Effector memory CD4-positive, alpha-beta T cell (primary cell): ENCODE results near the gene ABLIM2.

ENCODE experiments used
- DNase-seq, 3 donors: peaks; one replicate each; pipeline ENCODE4 v3.0.0-alpha.2; 2020
- H3K27ac ChIP-seq: 2 replicates; pipeline ENCODE4 v1.7.0; 2013; ENCODE audit warnings: mild to moderate bottlenecking, low read length, moderate library complexity; ENCODE audit not compliant: insufficient read depth, poor library complexity, severe bottlenecking
- H3K27me3 ChIP-seq: replicated peaks from 2 replicates; pipeline ENCODE4 v1.7.0; 2013; ENCODE audit warnings: mild to moderate bottlenecking, low read length; ENCODE audit not compliant: insufficient read depth, control insufficient read depth, poor library complexity, severe bottlenecking
- H3K36me3 ChIP-seq: 2 replicates; pipeline ENCODE4 v1.7.0; 2013; ENCODE audit warnings: mild to moderate bottlenecking, low read length, moderate library complexity; ENCODE audit not compliant: control insufficient read depth, insufficient read depth
- H3K4me1 ChIP-seq: 2 replicates; pipeline ENCODE4 v1.7.0; 2013; ENCODE audit warnings: low read length, mild to moderate bottlenecking; ENCODE audit not compliant: control insufficient read depth, insufficient read depth, poor library complexity, severe bottlenecking
- H3K4me3 ChIP-seq: 2 replicates; pipeline ENCODE4 v1.7.0; 2013; ENCODE audit warnings: low read length, low read depth, mild to moderate bottlenecking; ENCODE audit not compliant: insufficient read depth, poor library complexity, severe bottlenecking
- H3K9me3 ChIP-seq: 2 replicates; pipeline ENCODE4 v1.7.0; 2013; ENCODE audit warnings: mild to moderate bottlenecking, low read length, moderate library complexity; ENCODE audit not compliant: control insufficient read depth

ABLIM2 gene

DNA sequence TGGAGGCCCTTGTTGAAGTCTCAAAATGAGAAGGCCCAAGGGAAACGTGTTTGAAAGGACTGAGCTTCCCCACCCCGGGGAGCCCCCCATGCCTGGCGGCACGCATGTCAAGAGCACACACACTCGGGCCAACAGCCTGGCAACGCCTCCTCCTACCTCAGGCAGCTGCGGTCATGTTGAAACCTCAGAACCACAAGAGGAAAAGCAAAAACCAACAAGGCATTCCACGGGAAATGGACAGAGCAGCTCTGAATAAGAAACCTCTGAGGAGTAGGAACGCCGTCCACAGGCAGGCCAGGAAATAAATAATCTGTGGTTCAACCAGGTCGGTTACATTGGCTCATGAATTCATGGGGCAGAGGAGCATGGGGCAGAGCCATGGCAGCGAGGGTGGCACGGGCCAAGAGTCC lies 123.2 kb downstream of the ABLIM2 start:
- no peak for DNase-seq

DNA sequence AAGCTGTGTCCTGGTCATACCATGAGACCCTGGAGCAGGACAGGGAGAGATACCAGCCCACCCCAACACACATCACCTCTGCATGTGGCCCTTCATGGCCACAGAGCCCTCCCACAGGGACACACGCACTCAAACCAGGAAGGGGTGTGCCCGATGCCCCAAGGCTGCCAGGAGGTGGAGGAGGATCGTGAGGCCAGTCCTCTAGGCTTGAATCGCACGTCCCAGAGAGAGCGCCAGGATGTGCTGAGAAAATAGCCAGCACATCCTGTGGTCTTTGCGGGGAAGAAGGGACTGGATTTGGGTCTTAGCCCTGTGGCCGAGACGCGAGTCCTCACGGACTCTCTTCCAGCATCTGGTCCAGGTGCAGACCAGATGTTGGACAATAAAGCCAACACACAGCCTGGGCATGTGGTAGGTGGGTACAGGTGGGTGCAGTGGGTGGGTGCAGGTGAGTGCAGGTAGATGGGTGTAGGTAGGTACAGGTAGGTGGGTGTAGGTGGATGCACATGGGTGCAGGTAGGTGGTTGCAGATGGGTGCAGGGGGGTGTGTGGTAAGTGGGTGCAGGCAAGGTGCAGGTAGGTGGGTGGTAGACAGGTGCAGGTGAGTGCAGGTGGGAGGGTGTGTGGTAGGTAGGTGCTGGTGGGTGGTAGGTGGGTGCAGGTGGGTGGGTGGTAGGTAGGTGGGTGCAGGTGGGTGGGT lies 124.6 kb downstream of the ABLIM2 start:
- peaks cover 10% of the 10 kb centered on the region for H3K4me1 ChIP-seq
- H3K27me3 ChIP-seq: no peaks in the 10 kb centered on the region
- H3K4me3 ChIP-seq: no peak overlapping the region
- no peaks in the 10 kb centered on the region for H3K36me3 ChIP-seq
- no peak overlapping the region for H3K27ac ChIP-seq
- no peaks in the 10 kb centered on the region for H3K9me3 ChIP-seq
- DNase-seq: no peak

More for the DNA sequence above, 123.2 kb downstream of the ABLIM2 start:
- Histone ChIP-seq H3K4me1 (peaks cover 10% of the 10 kb centered on the region), H3K27ac (no peak overlapping the region), H3K36me3 (no peaks in the 10 kb centered on the region), H3K9me3 (no peaks in the 10 kb centered on the region), H3K27me3 (no peaks in the 10 kb centered on the region), H3K4me3 (no peak overlapping the region)

DNA sequence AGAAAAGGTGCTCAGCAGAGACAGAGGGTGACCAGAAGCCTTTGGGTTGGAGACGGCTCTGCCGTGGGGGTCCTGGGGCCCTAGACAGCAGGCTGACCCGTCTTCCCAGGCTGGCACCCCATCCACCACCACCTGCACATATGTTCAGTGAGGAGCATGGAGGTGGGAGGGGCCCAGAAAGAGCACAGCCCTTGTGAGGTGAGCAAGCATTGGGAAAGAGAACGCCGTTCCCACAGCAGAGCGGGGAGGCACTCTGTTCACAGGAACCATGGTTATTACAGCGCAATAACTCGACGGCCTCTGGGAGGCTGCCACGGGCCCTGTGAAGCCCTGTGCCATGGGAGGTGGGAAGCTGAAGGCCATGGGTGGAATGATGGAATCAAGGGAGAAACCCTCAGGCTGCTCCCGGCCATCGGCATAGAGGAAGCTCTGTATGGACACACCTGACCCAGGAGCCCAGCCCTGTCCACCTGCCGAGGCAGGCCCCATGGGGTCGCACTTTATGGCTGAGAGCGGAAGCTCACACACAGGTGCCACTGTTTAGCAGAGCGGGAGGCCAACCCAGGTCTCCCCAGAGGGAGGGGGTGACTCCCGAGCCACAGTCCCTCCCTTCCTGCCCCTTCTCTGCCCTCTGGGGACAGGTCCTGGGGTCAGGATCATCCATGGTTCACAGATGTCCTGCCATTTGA lies 125.4 kb downstream of the ABLIM2 start:
- Histone ChIP-seq H3K9me3 (no peaks in the 10 kb centered on the region), H3K4me3 (no peak overlapping the region), H3K27ac (no peak overlapping the region), H3K27me3 (no peaks in the 10 kb centered on the region), H3K36me3 (no peaks in the 10 kb centered on the region), H3K4me1 (peaks cover 10% of the 10 kb centered on the region)
- DNase-seq: no peak

DNA sequence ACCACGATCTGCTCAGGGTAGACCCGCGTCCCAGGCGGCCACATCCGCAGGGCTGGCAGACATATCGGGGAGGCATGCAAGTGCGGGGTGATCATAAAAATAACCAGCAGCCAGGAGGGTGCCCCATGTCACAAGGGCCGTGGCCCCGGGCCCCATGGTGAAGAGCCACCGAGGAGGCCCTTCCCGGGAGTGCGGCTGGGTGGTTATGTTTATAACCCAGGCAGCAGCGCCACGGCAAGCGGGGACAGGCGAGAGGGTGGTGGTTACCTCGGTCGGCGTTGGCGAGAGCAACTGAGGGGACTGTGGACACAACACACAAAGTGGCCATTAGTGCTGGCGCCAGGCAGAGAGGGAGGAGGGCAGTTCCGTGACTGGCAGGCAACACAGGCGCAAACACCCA lies 126.2 kb downstream of the ABLIM2 start:
- no peaks in the 10 kb centered on the region for H3K27me3 ChIP-seq

DNA sequence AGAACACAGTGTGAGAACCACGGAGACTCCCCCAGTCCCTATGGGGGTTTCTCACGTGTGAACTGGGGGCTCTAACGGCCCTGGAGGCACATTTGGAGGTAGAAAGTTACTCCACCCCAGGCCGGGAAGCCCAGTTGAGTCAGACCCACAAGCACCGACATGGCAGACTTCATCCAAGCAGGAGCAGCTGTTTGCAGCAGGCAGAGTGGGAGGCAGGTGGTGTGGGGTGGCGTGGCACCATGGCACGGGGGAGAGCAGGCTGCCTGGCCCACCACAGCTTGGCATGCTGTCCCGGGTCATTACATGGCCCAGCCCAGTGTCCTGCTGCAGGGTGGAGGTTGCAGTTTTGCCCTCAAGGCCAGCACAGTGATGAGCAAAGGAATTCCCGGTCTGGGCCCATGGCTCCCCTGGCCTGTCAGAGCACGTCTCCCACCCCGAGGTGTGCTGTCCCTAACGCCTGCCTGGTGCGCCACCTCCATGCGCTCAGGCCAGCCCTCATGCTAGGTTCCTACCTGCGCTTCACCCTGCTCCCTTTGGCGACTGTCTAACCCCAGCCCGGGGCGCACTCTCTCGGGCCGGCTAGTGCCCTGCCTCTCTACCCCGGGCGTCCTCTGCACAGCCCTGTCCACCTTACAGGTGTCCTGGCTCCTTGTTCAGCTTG lies 128.4 kb downstream of the ABLIM2 start:
- Histone ChIP-seq H3K27me3 (no peaks in the 10 kb centered on the region), H3K4me3 (no peak overlapping the region), H3K9me3 (no peaks in the 10 kb centered on the region), H3K27ac (no peak overlapping the region), H3K4me1 (peaks cover 4% of the 10 kb centered on the region), H3K36me3 (no peaks in the 10 kb centered on the region)
- no peak for DNase-seq

More for the DNA sequence above, 126.2 kb downstream of the ABLIM2 start:
- no peak for DNase-seq
- H3K36me3 ChIP-seq: no peaks in the 10 kb centered on the region
- H3K27ac ChIP-seq: no peak overlapping the region
- H3K9me3 ChIP-seq: no peaks in the 10 kb centered on the region
- H3K4me1 ChIP-seq: peaks cover 10% of the 10 kb centered on the region
- H3K4me3 ChIP-seq: no peak overlapping the region

DNA sequence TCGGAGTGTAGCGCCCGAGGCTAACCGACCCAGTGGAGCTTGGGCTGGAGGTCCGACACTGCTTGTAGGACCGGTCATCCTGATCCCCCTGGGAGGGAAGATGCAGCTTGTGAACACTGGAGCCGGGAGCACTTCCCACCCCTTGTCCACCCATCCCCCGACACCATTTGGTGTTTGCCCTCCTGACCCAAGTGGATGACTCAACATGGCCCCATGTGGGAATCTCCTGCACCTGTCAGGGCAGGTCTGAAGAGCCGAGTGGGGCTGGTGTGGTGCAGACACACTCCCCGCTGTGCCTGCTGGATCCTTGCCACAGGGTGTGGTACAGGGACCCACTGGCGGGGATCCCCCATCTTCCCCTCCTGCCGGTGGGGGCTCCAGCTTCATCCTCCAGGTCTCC lies 128.9 kb downstream of the ABLIM2 start:
- no peaks in the 10 kb centered on the region for H3K4me1 ChIP-seq
- no peaks in the 10 kb centered on the region for H3K9me3 ChIP-seq
- no peaks in the 10 kb centered on the region for H3K36me3 ChIP-seq
- no peak overlapping the region for H3K4me3 ChIP-seq
- no peak for DNase-seq
- H3K27me3 ChIP-seq: no peaks in the 10 kb centered on the region
- H3K27ac ChIP-seq: no peak overlapping the region

DNA sequence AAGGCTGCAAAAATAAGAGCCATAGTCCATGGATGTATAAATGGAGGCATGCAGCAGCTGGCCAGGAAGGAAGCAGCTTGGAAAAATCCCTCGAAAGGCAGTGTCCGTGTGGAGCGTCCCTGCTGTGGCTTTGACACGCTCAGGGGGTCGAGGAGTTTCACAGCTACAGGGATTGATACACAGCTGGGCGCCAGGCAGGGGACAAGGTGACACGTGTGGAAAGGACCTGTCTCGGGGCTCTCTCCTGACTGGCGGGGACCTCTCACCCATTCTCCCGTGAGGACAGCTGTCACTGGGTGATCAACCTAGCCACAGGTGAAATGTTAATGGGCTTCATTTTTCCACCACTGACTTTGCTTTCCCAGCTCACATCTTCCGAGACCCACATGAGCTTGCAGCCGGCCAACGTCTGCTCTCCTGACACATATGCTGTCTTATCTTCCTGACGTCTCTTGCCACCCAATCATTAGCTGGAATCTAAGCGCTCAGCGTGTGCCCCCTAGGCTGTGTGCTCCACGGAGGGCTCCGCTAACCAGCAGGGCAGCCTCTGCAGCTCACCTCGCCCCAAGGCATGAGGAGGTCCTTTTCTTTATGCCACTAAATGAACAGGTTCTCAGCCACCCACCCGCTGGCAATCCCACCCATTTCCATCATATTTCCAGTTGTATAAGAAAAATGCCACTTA lies 129.6 kb downstream of the ABLIM2 start:
- Histone ChIP-seq H3K27me3 (no peaks in the 10 kb centered on the region), H3K4me3 (no peak overlapping the region)
- DNase-seq: no peak

DNA sequence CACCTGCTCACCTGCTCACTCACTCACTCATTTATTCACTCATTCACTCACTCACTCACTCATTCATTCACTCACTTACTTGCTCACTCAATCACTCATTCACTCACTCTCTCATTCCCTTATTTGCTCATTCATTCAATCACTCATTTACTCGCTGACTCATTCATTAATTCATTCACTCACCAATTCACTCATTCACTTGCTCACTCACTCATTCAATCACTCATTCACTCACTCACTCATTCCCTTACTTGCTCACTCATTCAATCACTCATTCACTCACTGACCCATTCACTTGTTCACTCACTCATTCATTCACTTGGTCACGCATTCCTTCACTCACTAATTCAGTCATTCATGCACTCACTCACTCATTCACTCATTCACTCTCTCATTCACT lies 130.2 kb downstream of the ABLIM2 start:
- Histone ChIP-seq H3K4me1 (no peaks in the 10 kb centered on the region), H3K4me3 (no peak overlapping the region), H3K36me3 (no peaks in the 10 kb centered on the region), H3K27me3 (no peaks in the 10 kb centered on the region), H3K9me3 (no peaks in the 10 kb centered on the region), H3K27ac (no peak overlapping the region)
- DNase-seq: no peak

More for the DNA sequence above, 129.6 kb downstream of the ABLIM2 start:
- Histone ChIP-seq H3K9me3 (no peaks in the 10 kb centered on the region), H3K36me3 (no peaks in the 10 kb centered on the region), H3K4me1 (no peaks in the 10 kb centered on the region), H3K27ac (no peak overlapping the region)

DNA sequence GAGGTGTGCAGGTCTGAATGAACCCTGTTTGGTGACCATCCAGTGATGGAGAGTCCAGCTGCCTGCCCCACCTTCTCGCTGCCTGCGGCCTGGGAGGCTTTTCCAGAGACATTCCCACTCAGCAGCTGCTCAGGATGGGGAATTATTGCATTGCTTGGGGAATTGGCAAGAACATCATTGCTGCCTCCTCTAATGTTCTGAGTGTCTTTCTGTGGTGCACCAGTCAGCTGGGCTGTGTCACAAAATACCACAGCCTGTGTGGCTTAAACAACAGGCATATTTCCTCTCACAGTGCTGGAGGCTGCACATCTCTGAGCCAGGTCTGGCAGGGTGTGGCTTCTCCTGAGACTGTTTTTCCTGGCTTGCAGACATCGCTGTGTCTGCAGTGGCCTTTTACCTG lies 132.2 kb downstream of the ABLIM2 start:
- Histone ChIP-seq H3K4me1 (no peaks in the 10 kb centered on the region), H3K27me3 (no peaks in the 10 kb centered on the region), H3K27ac (no peak overlapping the region), H3K9me3 (no peaks in the 10 kb centered on the region), H3K36me3 (no peaks in the 10 kb centered on the region), H3K4me3 (no peak overlapping the region)
- DNase-seq: no peak
